ENCODE data around the gene OR10A3. TPM values are rescaled to one million over a fixed set of nuclear protein-coding genes. Genes with fewer than 3 reads are reported as not detected.

The OR10A3 gene
- total and polyA plus RNA-seq, 2 of the 8 experiments (the other 6 are each of a cell fraction or from before 2014, with no cell fraction given): not detected

DNA sequence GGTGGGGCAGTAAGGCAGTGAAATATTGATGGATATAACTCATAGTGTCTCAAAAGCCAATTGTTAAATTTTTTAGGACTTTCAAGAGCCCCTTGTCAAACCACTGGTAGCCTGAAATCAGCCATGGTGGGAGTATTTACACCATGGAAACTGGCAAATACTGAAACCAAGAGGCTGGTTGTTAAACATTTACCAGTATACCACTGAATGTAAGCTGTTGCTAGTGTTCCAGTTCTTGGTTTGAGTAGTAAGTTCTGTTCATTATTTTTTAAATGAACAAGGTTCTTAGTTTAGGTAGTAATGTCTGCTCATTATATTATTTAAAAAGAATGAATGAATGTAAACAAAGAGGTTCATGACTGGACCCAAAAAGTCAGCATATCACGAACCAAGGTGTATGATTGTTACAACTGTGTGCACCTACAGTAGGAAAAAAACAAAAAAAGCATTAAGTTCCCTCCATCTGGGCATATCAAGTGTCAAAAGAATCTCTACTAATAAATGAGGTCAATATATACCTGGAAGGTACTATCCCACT, 41.1 kb upstream of the OR10A3 start:
- H2AFZ ChIP-seq (ENCODE audit: low read length): no peak overlapping the region
- no peak overlapping the region for H3K27ac ChIP-seq (ENCODE audit: low read depth, low read length)
- FAIRE-seq (no peak), DNase-seq (ENCODE audit: low read depth in 1 of 2, low spot score in 2 of 2) (no peak)
- no peak overlapping the region for H2BK5ac ChIP-seq (ENCODE audit: low read depth, low read length)
- H3K79me2 ChIP-seq (ENCODE audit: control insufficient read depth in 1 of 2, insufficient read depth in 2 of 2, low read length in 2 of 2): peaks cover 1 to 2% of the 10 kb centered on the region in 2 experiments; a peak in 3 of 4 replicates
- no peaks in the 10 kb centered on the region for H4K20me1 ChIP-seq (replicated peaks in 1 of 2; ENCODE audit: control insufficient read depth in 1 of 2, insufficient read depth in 2 of 2, low read length in 2 of 2)
- no peak overlapping the region for H2BK12ac ChIP-seq (ENCODE audit: low read depth, low read length)
- H3K9me3 ChIP-seq (ENCODE audit: insufficient read depth in 2 of 2, low read depth in 1 of 2, low read length in 1 of 2): no peaks in the 10 kb centered on the region
- H3K9ac ChIP-seq (replicated peaks in 1 of 4; ENCODE audit: extremely low read depth in 1 of 4, low read depth in 3 of 4, low read length in 3 of 4): no peak overlapping the region
- ChIA-PET POLR2A (ENCODE audit: partially characterized antibody) (interaction anchor here (0.5 to 2.8 kb wide), 4 partner anchors 9 to 77 kb away, joined by 3 to 11 read pairs (median 3); no protein-coding TSS in a partner anchor), CTCF (ENCODE audit: partially characterized antibody) (interaction anchor here (6.0 kb wide), 2 partner anchors 79 to 89 kb away, joined by 106 to 127 read pairs; no protein-coding TSS in a partner anchor)
- no peak overlapping the region for H2BK15ac ChIP-seq (ENCODE audit: low read length)
- H2BK120ac ChIP-seq (replicated peaks; ENCODE audit: low read depth, low read length): no peak overlapping the region
- H3K18ac ChIP-seq (ENCODE audit: extremely low read depth, low read length): no peak overlapping the region
- H3K79me1 ChIP-seq (ENCODE audit: low read depth, low read length): no peaks in the 10 kb centered on the region
- no peaks in the 10 kb centered on the region for H3K27me3 ChIP-seq (replicated peaks in 1 of 4; ENCODE audit: control insufficient read depth in 3 of 4, extremely low read depth in 1 of 4, insufficient read depth in 3 of 4, low read length in 3 of 4)
- no peak overlapping the region for H4K5ac ChIP-seq (ENCODE audit: insufficient read length, low read depth, low read length)
- H3K4ac ChIP-seq (replicated peaks; ENCODE audit: insufficient read length, low read depth, low read length): no peak overlapping the region
- no peak overlapping the region for H3K14ac ChIP-seq (ENCODE audit: insufficient read length)
- no peak overlapping the region for H2BK20ac ChIP-seq (ENCODE audit: low read length)
- WGBS, 2 experiments (ENCODE audit: extremely low coverage in 1 of 2, insufficient coverage in 1 of 2, insufficient read length in 1 of 2, insufficient replicate concordance in 2 of 2, low coverage in 1 of 2, low lambda C conversion rate in 2 of 2, missing lambda C conversion rate in 1 of 2): 75% methylated on average over 1 of the region's 1 CpG; no CpG with 5 or more reads in 1 of the 2 experiments
- no peak overlapping the region for H4K8ac ChIP-seq (ENCODE audit: extremely low read depth, insufficient read depth, low read length)
- no peaks in the 10 kb centered on the region; a peak in 2 of 7 replicates for H3K4me1 ChIP-seq (replicated peaks in 1 of 4; ENCODE audit: control insufficient read depth in 3 of 4, insufficient read depth in 4 of 4, low read length in 3 of 4)
- peaks cover under 1% of the 10 kb centered on the region; the same call in 1 of the 2 replicates for H3K23me2 ChIP-seq (ENCODE audit: low read depth, low read length)
- H2AK5ac ChIP-seq (ENCODE audit: low read depth, low read length): no peak overlapping the region
- H3K36me3 ChIP-seq (ENCODE audit: control insufficient read depth in 2 of 4, insufficient read depth in 4 of 4, low read length in 3 of 4): no peaks in the 10 kb centered on the region
- no peak overlapping the region for H3K4me3 ChIP-seq (ENCODE audit: extremely low read depth in 1 of 4, insufficient read depth in 2 of 4, low read depth in 3 of 4, low read length in 4 of 4)
- no peak overlapping the region for H4K91ac ChIP-seq (replicated peaks; ENCODE audit: insufficient read length, low read length)
- no peak overlapping the region for H3K4me2 ChIP-seq (ENCODE audit: insufficient read depth in 1 of 2, low read depth in 2 of 2, low read length in 2 of 2)
- H3K23ac ChIP-seq (ENCODE audit: insufficient read length): no peak overlapping the region
- H3K56ac ChIP-seq (replicated peaks; ENCODE audit: insufficient read length, low read depth, low read length): no peak overlapping the region
- TF ChIP-seq SP1 (IDR thresholded peaks at IDR 0.05; ENCODE audit: low read depth, low read length): no peak
- TF ChIP-seq CBX5 (IDR thresholded peaks at IDR 0.05; ENCODE audit: low read depth, low read length): no peak
- TF ChIP-seq ATF3 (IDR thresholded peaks at IDR 0.05; ENCODE audit: insufficient read depth, low read depth, low read length): no peak
- TF ChIP-seq CEBPB (IDR thresholded peaks at IDR 0.05; ENCODE audit: low read depth, low read length): no peak
- no peak for TF ChIP-seq EP300 (IDR thresholded peaks at IDR 0.05; ENCODE audit: borderline replicate concordance in 1 of 2, low read depth in 2 of 2, low read length in 2 of 2)
- TF ChIP-seq TCF12 (IDR thresholded peaks at IDR 0.05; ENCODE audit: low read depth, low read length): no peak

All from H1 (cell line).